PC-3 (cell line): ENCODE results near the gene ZBTB12. TPM values are rescaled to one million over a fixed set of nuclear protein-coding genes. Genes with fewer than 3 reads are reported as not detected.
"Not testable (repeated sequence)": the region's sequence is repeated elsewhere in the genome, so short reads cannot be mapped to it uniquely, and the experiment has no call there.

Source experiments
- ATAC-seq: fragments of 200-7000 bp; cut with Tn5 transposase; 2 replicates; pipeline ENCODE4 v1.9.1; 2020; ENCODE audit warnings: mild to moderate bottlenecking, moderate library complexity
- BruUV-seq: library from RNA; stranded (reverse); fragments of 400-500 nt; replicated peaks from 2 replicates; lab custom pipeline; 2021; lab: Mats Ljungman, UMichigan
- CTCF ChIA-PET: fragments of 300-600 bp; sonication (Branson Sonifier 250); formaldehyde crosslinking; loops from one replicate; lab custom pipeline; 2022; ENCODE audit warnings: antibody characterized with exemption; lab: Charles Lee
- POLR2A ChIA-PET: fragments of 300-600 bp; sonication (Branson Sonifier 250); formaldehyde crosslinking; loops from one replicate; lab custom pipeline; 2022; ENCODE audit warnings: antibody characterized with exemption; ENCODE audit not compliant: unreplicated experiment; lab: Charles Lee
- DNase-seq: peaks from one replicate; pipeline ENCODE4 v3.0.0-alpha.2; 2015
- H2AFZ ChIP-seq: fragments of 300-600 bp; sonication (generic); 2 replicates; pipeline ENCODE4 v1.6.0; 2016; ENCODE audit warnings: antibody characterized with exemption, low read length
- H3F3A ChIP-seq: fragments of 300-600 bp; sonication (generic); one replicate; pipeline ENCODE4 v1.6.0; 2017; ENCODE audit warnings: antibody characterized with exemption, low read length, control low read depth, mild to moderate bottlenecking; ENCODE audit not compliant: unreplicated experiment
- H3K27ac ChIP-seq: fragments of 300-600 bp; sonication (generic); 2 replicates; pipeline ENCODE4 v1.5.1; 2016; ENCODE audit warnings: mild to moderate bottlenecking, low read length
- H3K27me3 ChIP-seq: fragments of 300-600 bp; sonication (generic); 2 replicates; pipeline ENCODE4 v1.6.1; 2016; ENCODE audit warnings: low read length, mixed read lengths
- H3K36me3 ChIP-seq: fragments of 300-600 bp; sonication (generic); 2 replicates; pipeline ENCODE4 v1.6.1; 2016; ENCODE audit warnings: low read depth, mixed run types, low read length, mixed read lengths
- H3K4me1 ChIP-seq: fragments of 300-600 bp; sonication (generic); 2 replicates; pipeline ENCODE4 v1.5.1; 2016; ENCODE audit warnings: low read length; ENCODE audit not compliant: insufficient read depth
- H3K4me2 ChIP-seq: fragments of 300-600 bp; sonication (generic); 2 replicates; pipeline ENCODE4 v1.6.0; 2016; ENCODE audit warnings: low read length
- H3K4me3 ChIP-seq: fragments of 300-600 bp; sonication (generic); 2 replicates; pipeline ENCODE4 v1.5.1; 2016; ENCODE audit warnings: mild to moderate bottlenecking, low read length, mixed read lengths
- H3K79me2 ChIP-seq: fragments of 300-600 bp; sonication (generic); 2 replicates; pipeline ENCODE4 v1.6.1; 2017; ENCODE audit warnings: low read length, mixed read lengths
- H3K9ac ChIP-seq: fragments of 300-600 bp; sonication (generic); 2 replicates; pipeline ENCODE4 v1.6.0; 2016; ENCODE audit warnings: mild to moderate bottlenecking, low read length
- H3K9me2 ChIP-seq: fragments of 300-600 bp; sonication (generic); replicated peaks from 2 replicates; pipeline ENCODE4 v1.6.1; 2016; ENCODE audit warnings: mixed run types, low read length, mixed read lengths
- H3K9me3 ChIP-seq: fragments of 300-600 bp; sonication (generic); 2 replicates; pipeline ENCODE4 v1.6.1; 2016; ENCODE audit warnings: low read length, mixed read lengths
- H4K20me1 ChIP-seq: fragments of 300-600 bp; sonication (generic); 2 replicates; pipeline ENCODE4 v1.6.1; 2016; ENCODE audit warnings: low read length, mixed read lengths
- CTCF ChIP-seq: fragments of 300-600 bp; sonication (generic); conservative IDR thresholded peaks from 2 replicates; pipeline ENCODE4 v1.5.1; 2017; ENCODE audit warnings: antibody characterized with exemption, low read depth, mild to moderate bottlenecking, low read length
- EZH2 ChIP-seq: fragments of 300-600 bp; sonication (generic); IDR thresholded peaks from one replicate; pipeline ENCODE4 v1.6.1; 2017; ENCODE audit warnings: antibody characterized with exemption, mild to moderate bottlenecking, low read length; ENCODE audit not compliant: unreplicated experiment
- EZH2phosphoT487 ChIP-seq: fragments of 300-600 bp; sonication (generic); IDR thresholded peaks from 2 replicates; pipeline ENCODE4 v1.6.1; 2018; ENCODE audit warnings: mild to moderate bottlenecking, antibody characterized with exemption, low read length, borderline replicate concordance
- intact Hi-C: fragments of 100-400 bp; cut with micrococcal nuclease; formaldehyde crosslinking; loops from 2 replicates; pipeline ENCODE4 v1.9.0; 2023
- total RNA-seq: library from RNA; depleted of rRNA; stranded (reverse); fragments of >200 nt; gene quantifications from 2 replicates; pipeline ENCODE4 v1.2.3, GENCODE V29; 2014

ZBTB12 gene
- total RNA-seq, 1 experiment from 2014 or later: 5.4 TPM

DNA sequence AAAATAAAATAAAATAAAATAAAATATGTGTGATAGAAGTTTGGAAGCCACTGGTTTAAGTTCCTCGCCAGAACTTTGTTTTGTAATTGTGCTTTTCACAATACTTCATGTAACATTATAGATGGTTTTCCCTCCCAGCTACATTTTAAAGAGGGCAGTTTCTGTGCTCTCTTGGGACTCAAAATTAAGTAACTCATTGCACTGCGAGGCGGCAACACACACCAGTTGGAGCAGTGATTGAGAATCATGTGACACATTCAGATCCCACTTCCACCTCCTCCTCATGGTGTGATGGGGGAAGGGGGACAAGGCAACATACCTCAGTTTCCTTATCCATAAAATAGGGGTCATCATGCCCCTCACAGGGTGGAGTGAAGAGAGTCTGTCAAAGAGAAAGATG is 33.1 kb upstream of the ZBTB12 start:
- no peak overlapping the region for H3K4me2 ChIP-seq
- ATAC-seq (no peak), DNase-seq (no peak)
- TF ChIP-seq EZH2phosphoT487 (no peak), CTCF (no peak), EZH2 (no peak)
- H3K9me3 ChIP-seq: no peaks in the 10 kb centered on the region
- no peak overlapping the region for H2AFZ ChIP-seq
- intact Hi-C loops: no loop called here
- no peak overlapping the region for H3K4me3 ChIP-seq
- H3K27me3 ChIP-seq: no peaks in the 10 kb centered on the region
- no peaks in the 10 kb centered on the region for H3K9me2 ChIP-seq
- no peak overlapping the region for H3K27ac ChIP-seq
- no peaks in the 10 kb centered on the region for H3F3A ChIP-seq
- no peaks in the 10 kb centered on the region for H4K20me1 ChIP-seq
- peaks cover 1% of the 10 kb centered on the region; the same call in 1 of the 2 replicates for H3K4me1 ChIP-seq
- no peaks in the 10 kb centered on the region for H3K36me3 ChIP-seq
- no peaks in the 10 kb centered on the region for H3K79me2 ChIP-seq
- CTCF ChIA-PET: no interaction called here
- no peak overlapping the region for H3K9ac ChIP-seq
- BruUV-seq: no TSS peak
- POLR2A ChIA-PET: no interaction called here

DNA sequence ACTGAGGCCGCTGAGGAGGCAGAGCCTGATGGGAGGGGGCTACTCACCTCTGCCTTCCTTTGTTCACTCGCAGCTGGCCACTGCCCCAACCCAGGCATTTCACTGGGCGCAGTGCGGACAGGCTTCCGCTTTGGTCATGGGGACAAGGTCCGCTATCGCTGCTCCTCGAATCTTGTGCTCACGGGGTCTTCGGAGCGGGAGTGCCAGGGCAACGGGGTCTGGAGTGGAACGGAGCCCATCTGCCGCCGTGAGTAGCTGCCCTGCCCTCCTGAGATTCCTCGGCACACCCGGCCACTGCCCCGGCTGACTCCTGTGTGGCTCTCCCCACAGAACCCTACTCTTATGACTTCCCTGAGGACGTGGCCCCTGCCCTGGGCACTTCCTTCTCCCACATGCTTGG is 31.7 kb upstream of the ZBTB12 start:
- no TSS peak for BruUV-seq
- intact Hi-C loops: no loop called here
- no peak for TF ChIP-seq CTCF
- TF ChIP-seq EZH2: no peak
- no peak for TF ChIP-seq EZH2phosphoT487
- ChIA-PET CTCF (no interaction called here), POLR2A (no interaction called here)
- Histone ChIP-seq H3K36me3 (no peaks in the 10 kb centered on the region), H3F3A (no peaks in the 10 kb centered on the region), H2AFZ (no peak overlapping the region), H3K4me1 (no peaks in the 10 kb centered on the region), H3K27ac (no peak overlapping the region), H3K4me3 (no peak overlapping the region), H3K27me3 (no peaks in the 10 kb centered on the region), H3K4me2 (no peak overlapping the region), H3K79me2 (no peaks in the 10 kb centered on the region), H3K9me2 (no peaks in the 10 kb centered on the region), H3K9me3 (no peaks in the 10 kb centered on the region), H4K20me1 (no peaks in the 10 kb centered on the region), H3K9ac (no peak overlapping the region)
- DNase-seq (no peak), ATAC-seq (no peak)

- intact Hi-C loops, H3K27me3 ChIP-seq, H3K79me2 ChIP-seq, DNase-seq, H3K4me1 ChIP-seq, H3K27ac ChIP-seq, CTCF ChIA-PET, H3K9me3 ChIP-seq, H3K4me2 ChIP-seq, ATAC-seq, H3F3A ChIP-seq, H3K36me3 ChIP-seq, H2AFZ ChIP-seq, H4K20me1 ChIP-seq, H3K9me2 ChIP-seq, H3K4me3 ChIP-seq, BruUV-seq, H3K9ac ChIP-seq, POLR2A ChIA-PET: not testable (repeated sequence)
These were observed 30.3 kb upstream of the ZBTB12 start for GRCh38 chr6:31932137-31932536.
